ENCODE results near the gene CADM2.

The CADM2 gene

GRCh38 chr3:86047161-86047560 is 1088.4 kb downstream of the CADM2 start:
- Histone ChIP-seq H3K9me3 (replicated peaks in 1 of 11) (peaks cover 0 to 5% (median 0%) of the 10 kb centered on the region in 11 experiments; a peak in 1 of 22 replicates), H4K20me1 (no peaks in the 10 kb centered on the region), H3K36me3 (no peaks in the 10 kb centered on the region), H3K9ac (no peak overlapping the region), H3K27me3 (no peaks in the 10 kb centered on the region), H3K4me1 (no peaks in the 10 kb centered on the region), H3K4me3 (no peak overlapping the region), H3K27ac (no peak overlapping the region), H3K4me2 (no peak overlapping the region)
- no peak for TF ChIP-seq Cebpa-rat (IDR thresholded peaks at IDR 0.05)

GRCh38 chr3:86051058-86051457 is 1092.3 kb downstream of the CADM2 start:
- no peak overlapping the region for H3K4me2 ChIP-seq
- no peaks in the 10 kb centered on the region for H3K9me3 ChIP-seq (replicated peaks in 1 of 11)
- H3K9ac ChIP-seq: no peak overlapping the region
- no peaks in the 10 kb centered on the region for H3K36me3 ChIP-seq
- H4K20me1 ChIP-seq: no peaks in the 10 kb centered on the region
- no peaks in the 10 kb centered on the region for H3K4me1 ChIP-seq
- TF ChIP-seq Cebpa-rat (IDR thresholded peaks at IDR 0.05): no peak
- H3K27ac ChIP-seq: no peak overlapping the region
- H3K4me3 ChIP-seq: no peak overlapping the region
- no peaks in the 10 kb centered on the region for H3K27me3 ChIP-seq

DNA sequence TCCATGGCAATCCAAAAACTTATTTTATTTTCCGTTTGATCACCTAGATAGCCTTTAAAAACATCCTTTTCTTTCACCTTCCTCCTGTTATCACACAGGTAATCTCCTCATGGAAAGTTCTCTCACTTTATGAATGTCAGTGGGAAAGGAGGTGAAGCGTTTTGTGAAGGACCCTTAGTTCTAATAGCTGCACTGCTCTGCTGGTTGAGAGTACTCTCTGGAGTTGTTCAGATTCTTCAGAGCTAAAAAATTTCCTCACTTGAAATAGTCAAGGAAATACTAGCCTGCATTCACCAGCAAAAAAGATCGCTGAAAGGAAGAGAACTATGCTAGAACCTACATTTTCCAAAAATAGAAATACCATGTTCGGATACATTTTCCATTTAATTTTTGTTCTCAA is 1097.2 kb downstream of the CADM2 start:
- Histone ChIP-seq H3K27ac (no peak overlapping the region), H3K27me3 (no peaks in the 10 kb centered on the region), H3K4me3 (no peak overlapping the region), H3K4me1 (no peaks in the 10 kb centered on the region), H3K9me3 (replicated peaks in 1 of 11) (no peaks in the 10 kb centered on the region), H3K9ac (no peak overlapping the region), H3K36me3 (no peaks in the 10 kb centered on the region), H4K20me1 (no peaks in the 10 kb centered on the region), H3K4me2 (no peak overlapping the region)
- no peak for TF ChIP-seq Cebpa-rat (IDR thresholded peaks at IDR 0.05)

- no peak overlapping the region for H3K4me2 ChIP-seq
- no peaks in the 10 kb centered on the region for H3K27me3 ChIP-seq
- H3K36me3 ChIP-seq: no peaks in the 10 kb centered on the region
- H3K4me1 ChIP-seq: no peaks in the 10 kb centered on the region
- no peak overlapping the region for H3K4me3 ChIP-seq
- no peak overlapping the region for H3K9ac ChIP-seq
- no peaks in the 10 kb centered on the region for H4K20me1 ChIP-seq
- H3K27ac ChIP-seq: no peak overlapping the region
- TF ChIP-seq Cebpa-rat (IDR thresholded peaks at IDR 0.05): no peak
- no peaks in the 10 kb centered on the region for H3K9me3 ChIP-seq (replicated peaks in 1 of 11)
These were observed 1098.2 kb downstream of the CADM2 start for GRCh38 chr3:86056962-86057361.

- Histone ChIP-seq H3K4me3 (no peak overlapping the region), H3K4me1 (no peaks in the 10 kb centered on the region), H3K9me3 (replicated peaks in 1 of 11) (no peaks in the 10 kb centered on the region), H3K36me3 (no peaks in the 10 kb centered on the region), H3K4me2 (no peak overlapping the region), H3K9ac (no peak overlapping the region), H3K27ac (no peak overlapping the region), H4K20me1 (no peaks in the 10 kb centered on the region), H3K27me3 (no peaks in the 10 kb centered on the region)
- TF ChIP-seq Cebpa-rat (IDR thresholded peaks at IDR 0.05): no peak
These were observed 1115.0 kb downstream of the CADM2 start for GRCh38 chr3:86073799-86074198.

- H3K9me3 ChIP-seq (replicated peaks in 1 of 11): peaks cover 0 to 16% (median 6%) of the 10 kb centered on the region in 11 experiments; a peak in 10 of 22 replicates
- H3K9ac ChIP-seq: no peak overlapping the region
These were observed 1128.5 kb downstream of the CADM2 start for GRCh38 chr3:86087160-86087871.

GRCh38 chr3:86104154-86104553 is 1145.4 kb downstream of the CADM2 start:
- no peaks in the 10 kb centered on the region for H3K36me3 ChIP-seq
- H3K4me3 ChIP-seq: no peak overlapping the region
- H3K4me1 ChIP-seq: no peaks in the 10 kb centered on the region
- H3K4me2 ChIP-seq: no peak overlapping the region
- no peaks in the 10 kb centered on the region for H3K27me3 ChIP-seq
- no peaks in the 10 kb centered on the region for H4K20me1 ChIP-seq
- H3K9me3 ChIP-seq (replicated peaks in 1 of 11): peaks cover 0 to 11% (median 0%) of the 10 kb centered on the region in 11 experiments; a peak in 4 of 22 replicates
- no peak for TF ChIP-seq Cebpa-rat (IDR thresholded peaks at IDR 0.05)
- H3K9ac ChIP-seq: no peak overlapping the region
- no peak overlapping the region for H3K27ac ChIP-seq

More at GRCh38 chr3:86087160-86087871, 1128.5 kb downstream of the CADM2 start:
- Histone ChIP-seq H3K4me3 (no peak overlapping the region), H3K36me3 (no peaks in the 10 kb centered on the region), H3K4me2 (no peak overlapping the region), H3K4me1 (no peaks in the 10 kb centered on the region), H3K27me3 (no peaks in the 10 kb centered on the region), H4K20me1 (no peaks in the 10 kb centered on the region), H3K27ac (no peak overlapping the region)
- TF ChIP-seq Cebpa-rat (IDR thresholded peaks at IDR 0.05): no peak

- TF ChIP-seq Cebpa-rat (IDR thresholded peaks at IDR 0.05): no peak
- Histone ChIP-seq H3K4me3 (no peak overlapping the region), H3K4me2 (no peak overlapping the region), H3K36me3 (no peaks in the 10 kb centered on the region), H3K27me3 (no peaks in the 10 kb centered on the region), H3K27ac (no peak overlapping the region), H3K4me1 (no peaks in the 10 kb centered on the region), H4K20me1 (no peaks in the 10 kb centered on the region), H3K9me3 (replicated peaks in 1 of 11) (peaks cover 0 to 13% (median 0%) of the 10 kb centered on the region in 11 experiments; a peak in 3 of 22 replicates), H3K9ac (no peak overlapping the region)
These were observed 1150.6 kb downstream of the CADM2 start for GRCh38 chr3:86109434-86109833.

All from BLaER1 treated with 17β-estradiol and CSF1 and Interleukin-3, amounts not matched to agents 10 nM and 100 nM (cell line).